Measurements from ENCODE around the gene MSX1. TPM values are rescaled to one million over a fixed set of nuclear protein-coding genes. Genes with fewer than 3 reads are reported as not detected.
A peak's percentile ranks its signal among the peaks of the same experiment; 100 is the strongest.

Gene MSX1
- total RNA-seq, 1 experiment from 2014 or later: 4.7 TPM

DNA sequence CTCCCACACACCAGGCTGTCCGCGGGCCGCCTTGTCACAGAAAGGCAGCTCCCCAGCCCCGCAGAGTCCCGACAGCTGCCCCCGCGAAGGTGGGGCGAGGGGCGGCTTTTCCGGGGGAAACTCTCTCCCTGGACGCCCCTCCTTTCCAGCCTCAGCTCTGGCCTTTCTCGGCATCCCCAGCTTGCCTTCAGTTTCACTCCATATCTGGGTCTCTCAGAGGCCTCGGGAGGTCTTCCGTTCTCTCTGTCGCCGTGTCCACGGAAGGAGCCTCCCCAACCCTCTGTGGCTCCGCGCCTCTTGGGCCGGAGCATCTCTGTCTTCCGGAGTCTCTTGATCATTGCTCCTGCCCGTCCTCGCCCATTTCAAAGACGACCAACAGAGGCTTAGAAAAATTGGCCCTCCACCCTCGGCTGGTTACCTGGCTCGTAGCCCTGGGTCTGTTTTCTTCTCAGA is 6.1 kb upstream of the MSX1 start:
- no peak for TF ChIP-seq EZH2 (IDR thresholded peaks at IDR 0.05; ENCODE audit: borderline replicate concordance, low read depth, low read length, poor library complexity, severe bottlenecking)
- TF ChIP-seq, protein P1, sequence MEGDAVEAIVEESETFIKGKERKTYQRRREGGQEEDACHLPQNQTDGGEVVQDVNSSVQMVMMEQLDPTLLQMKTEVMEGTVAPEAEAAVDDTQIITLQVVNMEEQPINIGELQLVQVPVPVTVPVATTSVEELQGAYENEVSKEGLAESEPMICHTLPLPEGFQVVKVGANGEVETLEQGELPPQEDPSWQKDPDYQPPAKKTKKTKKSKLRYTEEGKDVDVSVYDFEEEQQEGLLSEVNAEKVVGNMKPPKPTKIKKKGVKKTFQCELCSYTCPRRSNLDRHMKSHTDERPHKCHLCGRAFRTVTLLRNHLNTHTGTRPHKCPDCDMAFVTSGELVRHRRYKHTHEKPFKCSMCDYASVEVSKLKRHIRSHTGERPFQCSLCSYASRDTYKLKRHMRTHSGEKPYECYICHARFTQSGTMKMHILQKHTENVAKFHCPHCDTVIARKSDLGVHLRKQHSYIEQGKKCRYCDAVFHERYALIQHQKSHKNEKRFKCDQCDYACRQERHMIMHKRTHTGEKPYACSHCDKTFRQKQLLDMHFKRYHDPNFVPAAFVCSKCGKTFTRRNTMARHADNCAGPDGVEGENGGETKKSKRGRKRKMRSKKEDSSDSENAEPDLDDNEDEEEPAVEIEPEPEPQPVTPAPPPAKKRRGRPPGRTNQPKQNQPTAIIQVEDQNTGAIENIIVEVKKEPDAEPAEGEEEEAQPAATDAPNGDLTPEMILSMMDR (conservative IDR thresholded peaks at IDR 0.05; ENCODE audit: low read depth, low read length): no peak
- H3K36me3 ChIP-seq (ENCODE audit: insufficient read depth, low read length, poor library complexity, severe bottlenecking): no peaks in the 10 kb centered on the region
- peak overlapping the region; percentile 38 for H3K4me3 ChIP-seq (ENCODE audit: low read depth, low read length, poor library complexity, severe bottlenecking)
- H3K27me3 ChIP-seq (replicated peaks; ENCODE audit: insufficient read depth, low read depth, low read length, poor library complexity): peaks cover 32% of the 10 kb centered on the region
- H3K4me1 ChIP-seq (ENCODE audit: insufficient read depth, low read length, poor library complexity, severe bottlenecking): no peaks in the 10 kb centered on the region
- ChIA-PET POLR2A (ENCODE audit: low non-redundant PET) (no interaction called here), CTCF (no interaction called here)
- BruUV-seq (replicated peaks): no TSS peak
- no peak for DNase-seq (ENCODE audit: low spot score)
- no peak overlapping the region for H3K27ac ChIP-seq (ENCODE audit: low read depth, low read length, poor library complexity, severe bottlenecking)
- no peaks in the 10 kb centered on the region for H3K9me3 ChIP-seq (ENCODE audit: low read depth, low read length, poor library complexity, severe bottlenecking)
- intact Hi-C loops (cut with micrococcal nuclease; ENCODE audit: unreplicated experiment): no loop called here

DNA sequence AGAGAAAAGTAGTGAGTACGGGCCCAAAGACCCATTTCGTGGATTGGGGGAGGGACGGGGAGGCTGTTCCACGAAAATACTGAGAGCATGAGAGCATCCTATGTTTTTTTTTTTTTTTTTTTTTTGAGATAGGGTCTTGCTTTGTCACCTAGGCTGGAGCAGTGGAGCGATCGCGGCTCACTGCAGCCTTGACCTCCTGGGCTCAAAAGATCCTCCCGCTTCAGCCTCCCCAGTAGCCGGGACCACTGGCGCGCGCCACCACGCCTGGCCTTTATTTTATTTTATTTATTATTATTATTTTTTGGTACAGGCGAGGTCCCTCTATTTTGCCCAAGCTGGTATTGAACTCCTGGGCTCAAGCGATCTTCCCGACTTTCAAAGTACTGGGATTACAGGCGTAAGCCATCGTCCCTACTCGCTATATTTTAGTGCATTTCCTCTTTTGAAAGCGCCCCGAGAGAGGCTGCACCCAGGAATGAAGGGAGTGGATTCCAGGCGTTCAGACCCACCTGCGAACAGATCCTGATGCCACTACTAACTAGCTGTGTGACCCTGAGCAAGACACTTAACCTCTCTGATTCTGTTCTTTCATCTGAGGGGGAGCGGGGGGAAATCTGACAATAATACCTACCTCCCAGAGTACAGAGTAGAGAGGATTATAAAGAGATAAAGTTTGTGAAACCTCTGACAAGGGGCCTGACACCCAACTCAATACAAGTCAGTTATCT is 5.4 kb upstream of the MSX1 start:
- Histone ChIP-seq H3K9me3 (ENCODE audit: low read depth, low read length, poor library complexity, severe bottlenecking) (no peaks in the 10 kb centered on the region), H3K36me3 (ENCODE audit: insufficient read depth, low read length, poor library complexity, severe bottlenecking) (no peaks in the 10 kb centered on the region), H3K4me3 (ENCODE audit: low read depth, low read length, poor library complexity, severe bottlenecking) (no peak overlapping the region), H3K27me3 (replicated peaks; ENCODE audit: insufficient read depth, low read depth, low read length, poor library complexity) (peaks cover 32% of the 10 kb centered on the region), H3K27ac (ENCODE audit: low read depth, low read length, poor library complexity, severe bottlenecking) (no peak overlapping the region), H3K4me1 (ENCODE audit: insufficient read depth, low read length, poor library complexity, severe bottlenecking) (peaks cover 3% of the 10 kb centered on the region)
- intact Hi-C loops (cut with micrococcal nuclease; ENCODE audit: unreplicated experiment): no loop called here
- no TSS peak for BruUV-seq (replicated peaks)
- POLR2A ChIA-PET (ENCODE audit: low non-redundant PET): no interaction called here
- TF ChIP-seq, protein P1 (conservative IDR thresholded peaks at IDR 0.05; ENCODE audit: low read depth, low read length): no peak
- TF ChIP-seq EZH2 (IDR thresholded peaks at IDR 0.05; ENCODE audit: borderline replicate concordance, low read depth, low read length, poor library complexity, severe bottlenecking): no peak
- no peak for DNase-seq (ENCODE audit: low spot score)
- CTCF ChIA-PET: no interaction called here

DNA sequence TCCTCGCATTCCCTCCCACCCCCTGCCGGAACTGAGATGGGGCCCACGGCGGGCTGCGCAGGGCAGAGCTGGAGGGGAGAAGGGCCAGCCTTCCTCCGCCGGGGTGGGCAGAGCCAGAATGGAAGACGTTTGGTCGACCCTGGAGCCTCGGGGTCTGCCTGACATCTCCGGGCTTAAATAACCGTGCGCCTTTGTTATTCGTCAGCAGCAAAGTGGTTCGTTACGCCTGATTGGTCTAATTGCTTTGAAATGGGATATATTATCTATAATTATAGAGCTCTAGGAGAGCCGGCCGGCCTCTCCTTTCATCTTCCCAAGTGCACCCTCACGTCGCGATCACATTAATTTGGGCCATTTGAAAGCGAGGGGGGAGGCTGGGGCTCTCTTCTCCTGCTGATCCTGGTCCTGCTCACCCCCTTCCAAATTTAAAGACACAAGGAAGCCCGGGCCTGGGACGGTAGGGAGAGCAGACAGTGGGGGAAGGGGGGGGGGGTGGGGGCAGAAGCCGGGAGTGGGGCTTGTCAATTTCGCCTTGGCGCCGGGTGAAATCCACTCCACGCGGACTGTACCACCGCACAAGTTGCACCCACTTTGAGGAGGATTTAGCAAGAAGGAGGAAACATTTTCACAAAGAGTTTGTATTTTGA is 4.7 kb upstream of the MSX1 start:
- intact Hi-C loops (cut with micrococcal nuclease; ENCODE audit: unreplicated experiment): loop anchor here (5.0 kb wide), 1 partner anchor 182 kb away; no protein-coding TSS in a partner anchor
- no peak overlapping the region for H3K27ac ChIP-seq (ENCODE audit: low read depth, low read length, poor library complexity, severe bottlenecking)
- DNase-seq (ENCODE audit: low spot score): no peak
- H3K4me3 ChIP-seq (ENCODE audit: low read depth, low read length, poor library complexity, severe bottlenecking): no peak overlapping the region
- TF ChIP-seq EZH2 (IDR thresholded peaks at IDR 0.05; ENCODE audit: borderline replicate concordance, low read depth, low read length, poor library complexity, severe bottlenecking): no peak
- TF ChIP-seq, protein P1 (conservative IDR thresholded peaks at IDR 0.05; ENCODE audit: low read depth, low read length): no peak
- ChIA-PET POLR2A (ENCODE audit: low non-redundant PET) (no interaction called here), CTCF (no interaction called here)
- peaks cover 32% of the 10 kb centered on the region for H3K27me3 ChIP-seq (replicated peaks; ENCODE audit: insufficient read depth, low read depth, low read length, poor library complexity)
- no peaks in the 10 kb centered on the region for H3K36me3 ChIP-seq (ENCODE audit: insufficient read depth, low read length, poor library complexity, severe bottlenecking)
- BruUV-seq (replicated peaks): no TSS peak
- H3K4me1 ChIP-seq (ENCODE audit: insufficient read depth, low read length, poor library complexity, severe bottlenecking): peaks cover 6% of the 10 kb centered on the region
- no peaks in the 10 kb centered on the region for H3K9me3 ChIP-seq (ENCODE audit: low read depth, low read length, poor library complexity, severe bottlenecking)
